HL-60 (cell line): ENCODE measurements around the gene GFRA4.

Source experiments
- DNase-seq, 2 experiments: peaks; one replicate each; pipeline ENCODE4 v3.0.0-alpha.2; 2010 to 2020; ENCODE audit warnings: low read depth in 1 of 2, low spot score in 1 of 2
- H3K27ac ChIP-seq: fragments of 250-450 bp; sonication (Bioruptor Pico); replicated peaks from 2 replicates; pipeline ENCODE4 v1.5.1; 2020; ENCODE audit warnings: mild to moderate bottlenecking, moderate library complexity
- H3K27me3 ChIP-seq: fragments of 250-450 bp; sonication (Bioruptor Pico); 2 replicates; pipeline ENCODE4 v1.5.1; 2021; ENCODE audit warnings: mild to moderate bottlenecking, moderate library complexity; ENCODE audit not compliant: insufficient read depth, poor library complexity, severe bottlenecking
- H3K4me3 ChIP-seq: replicated peaks from 2 replicates; pipeline ENCODE4 v1.5.1; 2011; ENCODE audit warnings: mild to moderate bottlenecking, control low read depth, low read length; ENCODE audit not compliant: insufficient read depth
- GABPA ChIP-seq: IDR thresholded peaks from 2 replicates; pipeline ENCODE4 v1.6.1; 2012; ENCODE audit warnings: low read depth
- POLR2AphosphoS5 ChIP-seq: IDR thresholded peaks from 2 replicates; pipeline ENCODE4 v1.6.1; 2012; ENCODE audit warnings: low read depth
- SPI1 ChIP-seq: IDR thresholded peaks from 2 replicates; pipeline ENCODE4 v1.6.1; 2012; ENCODE audit warnings: low read depth, mild to moderate bottlenecking, borderline replicate concordance
- TF ChIP-seq, protein P1 (sequence below): IDR thresholded peaks from one replicate; pipeline ENCODE4 v1.5.1; 2011; ENCODE audit warnings: low read length, control low read depth, inconsistent platforms; ENCODE audit not compliant: insufficient read depth
- TF ChIP-seq, protein P2 (sequence below): IDR thresholded peaks from 2 replicates; pipeline ENCODE4 v1.6.1; 2012; ENCODE audit warnings: low read depth; ENCODE audit not compliant: insufficient replicate concordance

The GFRA4 gene

DNA sequence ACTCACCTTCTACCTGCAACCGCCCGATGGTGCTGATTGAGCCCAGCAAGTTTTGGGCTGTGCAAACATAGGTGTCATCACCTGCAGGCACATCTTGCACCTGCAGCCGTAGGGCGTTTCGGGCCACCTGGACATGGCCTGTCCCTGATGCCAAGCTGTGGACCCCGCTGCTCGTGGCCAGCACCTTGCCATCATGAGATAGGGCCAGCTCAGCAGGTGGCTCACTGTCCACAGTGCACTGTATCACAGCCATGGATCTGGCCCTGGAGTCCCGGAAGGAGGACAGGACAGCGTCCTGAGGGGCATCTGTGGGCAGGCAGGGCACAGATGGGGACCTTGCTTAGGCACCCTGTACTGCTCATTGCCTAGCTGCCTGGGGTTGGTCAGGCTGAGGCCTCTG, 28.7 kb upstream of the GFRA4 start:
- Histone ChIP-seq H3K27ac (no peak overlapping the region), H3K4me3 (no peak overlapping the region), H3K27me3 (no peaks in the 10 kb centered on the region)
- DNase-seq: no peak
- TF ChIP-seq, protein P1, sequence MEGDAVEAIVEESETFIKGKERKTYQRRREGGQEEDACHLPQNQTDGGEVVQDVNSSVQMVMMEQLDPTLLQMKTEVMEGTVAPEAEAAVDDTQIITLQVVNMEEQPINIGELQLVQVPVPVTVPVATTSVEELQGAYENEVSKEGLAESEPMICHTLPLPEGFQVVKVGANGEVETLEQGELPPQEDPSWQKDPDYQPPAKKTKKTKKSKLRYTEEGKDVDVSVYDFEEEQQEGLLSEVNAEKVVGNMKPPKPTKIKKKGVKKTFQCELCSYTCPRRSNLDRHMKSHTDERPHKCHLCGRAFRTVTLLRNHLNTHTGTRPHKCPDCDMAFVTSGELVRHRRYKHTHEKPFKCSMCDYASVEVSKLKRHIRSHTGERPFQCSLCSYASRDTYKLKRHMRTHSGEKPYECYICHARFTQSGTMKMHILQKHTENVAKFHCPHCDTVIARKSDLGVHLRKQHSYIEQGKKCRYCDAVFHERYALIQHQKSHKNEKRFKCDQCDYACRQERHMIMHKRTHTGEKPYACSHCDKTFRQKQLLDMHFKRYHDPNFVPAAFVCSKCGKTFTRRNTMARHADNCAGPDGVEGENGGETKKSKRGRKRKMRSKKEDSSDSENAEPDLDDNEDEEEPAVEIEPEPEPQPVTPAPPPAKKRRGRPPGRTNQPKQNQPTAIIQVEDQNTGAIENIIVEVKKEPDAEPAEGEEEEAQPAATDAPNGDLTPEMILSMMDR: no peak
- TF ChIP-seq, protein P2, sequence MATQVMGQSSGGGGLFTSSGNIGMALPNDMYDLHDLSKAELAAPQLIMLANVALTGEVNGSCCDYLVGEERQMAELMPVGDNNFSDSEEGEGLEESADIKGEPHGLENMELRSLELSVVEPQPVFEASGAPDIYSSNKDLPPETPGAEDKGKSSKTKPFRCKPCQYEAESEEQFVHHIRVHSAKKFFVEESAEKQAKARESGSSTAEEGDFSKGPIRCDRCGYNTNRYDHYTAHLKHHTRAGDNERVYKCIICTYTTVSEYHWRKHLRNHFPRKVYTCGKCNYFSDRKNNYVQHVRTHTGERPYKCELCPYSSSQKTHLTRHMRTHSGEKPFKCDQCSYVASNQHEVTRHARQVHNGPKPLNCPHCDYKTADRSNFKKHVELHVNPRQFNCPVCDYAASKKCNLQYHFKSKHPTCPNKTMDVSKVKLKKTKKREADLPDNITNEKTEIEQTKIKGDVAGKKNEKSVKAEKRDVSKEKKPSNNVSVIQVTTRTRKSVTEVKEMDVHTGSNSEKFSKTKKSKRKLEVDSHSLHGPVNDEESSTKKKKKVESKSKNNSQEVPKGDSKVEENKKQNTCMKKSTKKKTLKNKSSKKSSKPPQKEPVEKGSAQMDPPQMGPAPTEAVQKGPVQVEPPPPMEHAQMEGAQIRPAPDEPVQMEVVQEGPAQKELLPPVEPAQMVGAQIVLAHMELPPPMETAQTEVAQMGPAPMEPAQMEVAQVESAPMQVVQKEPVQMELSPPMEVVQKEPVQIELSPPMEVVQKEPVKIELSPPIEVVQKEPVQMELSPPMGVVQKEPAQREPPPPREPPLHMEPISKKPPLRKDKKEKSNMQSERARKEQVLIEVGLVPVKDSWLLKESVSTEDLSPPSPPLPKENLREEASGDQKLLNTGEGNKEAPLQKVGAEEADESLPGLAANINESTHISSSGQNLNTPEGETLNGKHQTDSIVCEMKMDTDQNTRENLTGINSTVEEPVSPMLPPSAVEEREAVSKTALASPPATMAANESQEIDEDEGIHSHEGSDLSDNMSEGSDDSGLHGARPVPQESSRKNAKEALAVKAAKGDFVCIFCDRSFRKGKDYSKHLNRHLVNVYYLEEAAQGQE: no peak
- no peak for TF ChIP-seq GABPA
- no peak for TF ChIP-seq POLR2AphosphoS5
- TF ChIP-seq SPI1: no peak

DNA sequence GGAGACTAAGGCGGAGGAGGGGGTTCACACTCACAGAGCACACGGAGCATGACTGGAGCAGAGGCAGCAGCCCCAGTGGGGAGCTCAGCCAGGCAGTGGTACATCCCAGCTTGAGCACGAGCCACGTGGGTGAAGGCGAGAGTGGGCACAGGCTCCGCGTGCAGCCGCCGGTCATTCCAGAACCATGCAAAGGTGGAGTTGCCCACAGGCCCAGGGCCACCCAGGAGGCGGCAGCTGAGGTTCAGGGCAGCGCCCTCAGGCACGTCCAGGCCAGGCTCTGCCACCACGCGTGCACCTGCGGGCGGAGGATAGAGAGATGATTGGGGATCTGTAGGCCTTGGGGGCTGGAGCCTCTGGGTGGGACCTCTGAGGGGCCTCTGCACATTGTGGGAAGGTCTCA, 28.1 kb upstream of the GFRA4 start:
- TF ChIP-seq POLR2AphosphoS5 (no peak), GABPA (no peak), SPI1 (no peak)
- TF ChIP-seq, protein P1: no peak
- TF ChIP-seq, protein P2: no peak
- no peak for DNase-seq
- Histone ChIP-seq H3K4me3 (no peak overlapping the region), H3K27me3 (no peaks in the 10 kb centered on the region), H3K27ac (no peak overlapping the region)

DNA sequence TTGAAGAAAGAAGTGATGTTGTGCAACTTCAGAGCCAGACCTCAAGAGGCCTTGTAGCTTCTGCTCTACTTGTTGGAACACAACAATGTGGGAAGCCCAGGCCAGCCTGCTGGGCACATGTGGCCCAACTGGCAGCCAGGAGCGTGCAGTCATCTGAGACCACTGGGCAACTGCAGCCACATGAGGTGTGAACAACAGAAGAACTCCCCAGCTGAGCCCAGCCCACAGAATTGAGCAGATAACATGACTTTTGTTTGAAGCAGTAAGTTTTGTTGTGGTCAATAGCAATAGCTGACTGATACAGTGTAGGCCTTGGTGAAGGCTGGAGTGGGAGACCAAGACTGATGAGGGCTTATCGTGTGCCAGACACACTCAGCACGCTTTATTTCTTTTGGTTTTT, 27.2 kb upstream of the GFRA4 start:
- Histone ChIP-seq H3K27ac (no peak overlapping the region), H3K27me3 (peaks cover 2% of the 10 kb centered on the region), H3K4me3 (no peak overlapping the region)
- no peak for DNase-seq
- TF ChIP-seq, protein P1: no peak
- TF ChIP-seq SPI1 (no peak), GABPA (no peak), POLR2AphosphoS5 (no peak)
- TF ChIP-seq, protein P2: no peak
